Measurements from ENCODE around the gene ZNF331.

Gene ZNF331

GRCh38 chr19:53594811-53595509 lies 57.0 kb downstream of the ZNF331 start:
- no peaks in the 10 kb centered on the region for H3K9me3 ChIP-seq (ENCODE audit: control insufficient read depth, low read length)
- H3K27ac ChIP-seq (ENCODE audit: insufficient read depth, low read length, poor library complexity, severe bottlenecking), result no peak overlapping the region
- no peaks in the 10 kb centered on the region for H3K4me1 ChIP-seq (ENCODE audit: control insufficient read depth, insufficient read depth, low read length, poor library complexity, severe bottlenecking)
- no peaks in the 10 kb centered on the region for H3K27me3 ChIP-seq (replicated peaks; ENCODE audit: control insufficient read depth, insufficient read depth, low read length, poor library complexity, severe bottlenecking)
- no peak overlapping the region for H3K4me3 ChIP-seq (ENCODE audit: insufficient read depth, low read depth, low read length, poor library complexity, severe bottlenecking)
- H3K36me3 ChIP-seq (ENCODE audit: control insufficient read depth, insufficient read depth, low read length), result no peaks in the 10 kb centered on the region
- DNase-seq, result no peak

GRCh38 chr19:53595510-53595867 lies 57.5 kb downstream of the ZNF331 start:
- DNase-seq, result no peak
- H3K4me1 ChIP-seq (ENCODE audit: control insufficient read depth, insufficient read depth, low read length, poor library complexity, severe bottlenecking), result no peaks in the 10 kb centered on the region
- no peaks in the 10 kb centered on the region for H3K36me3 ChIP-seq (ENCODE audit: control insufficient read depth, insufficient read depth, low read length)

GRCh38 chr19:53596056-53596455 lies 58.1 kb downstream of the ZNF331 start:
- no peak for DNase-seq
- H3K4me1 ChIP-seq (ENCODE audit: control insufficient read depth, insufficient read depth, low read length, poor library complexity, severe bottlenecking), result no peaks in the 10 kb centered on the region
- H3K9me3 ChIP-seq (ENCODE audit: control insufficient read depth, low read length), result no peaks in the 10 kb centered on the region
- no peak overlapping the region for H3K4me3 ChIP-seq (ENCODE audit: insufficient read depth, low read depth, low read length, poor library complexity, severe bottlenecking)
- H3K36me3 ChIP-seq (ENCODE audit: control insufficient read depth, insufficient read depth, low read length), result no peaks in the 10 kb centered on the region
- no peaks in the 10 kb centered on the region for H3K27me3 ChIP-seq (replicated peaks; ENCODE audit: control insufficient read depth, insufficient read depth, low read length, poor library complexity, severe bottlenecking)
- no peak overlapping the region for H3K27ac ChIP-seq (ENCODE audit: insufficient read depth, low read length, poor library complexity, severe bottlenecking)

More at GRCh38 chr19:53595510-53595867, 57.5 kb downstream of the ZNF331 start:
- Histone ChIP-seq H3K9me3 (ENCODE audit: control insufficient read depth, low read length) (no peaks in the 10 kb centered on the region), H3K4me3 (ENCODE audit: insufficient read depth, low read depth, low read length, poor library complexity, severe bottlenecking) (no peak overlapping the region), H3K27me3 (replicated peaks; ENCODE audit: control insufficient read depth, insufficient read depth, low read length, poor library complexity, severe bottlenecking) (no peaks in the 10 kb centered on the region), H3K27ac (ENCODE audit: insufficient read depth, low read length, poor library complexity, severe bottlenecking) (no peak overlapping the region)

GRCh38 chr19:53597023-53597422 lies 59.1 kb downstream of the ZNF331 start:
- no peaks in the 10 kb centered on the region for H3K9me3 ChIP-seq (ENCODE audit: control insufficient read depth, low read length)

GRCh38 chr19:53598361-53598760 lies 60.4 kb downstream of the ZNF331 start:
- DNase-seq, result no peak
- Histone ChIP-seq H3K27ac (ENCODE audit: insufficient read depth, low read length, poor library complexity, severe bottlenecking) (no peak overlapping the region), H3K36me3 (ENCODE audit: control insufficient read depth, insufficient read depth, low read length) (no peaks in the 10 kb centered on the region), H3K4me3 (ENCODE audit: insufficient read depth, low read depth, low read length, poor library complexity, severe bottlenecking) (no peak overlapping the region), H3K27me3 (replicated peaks; ENCODE audit: control insufficient read depth, insufficient read depth, low read length, poor library complexity, severe bottlenecking) (no peaks in the 10 kb centered on the region), H3K9me3 (ENCODE audit: control insufficient read depth, low read length) (no peaks in the 10 kb centered on the region), H3K4me1 (ENCODE audit: control insufficient read depth, insufficient read depth, low read length, poor library complexity, severe bottlenecking) (no peaks in the 10 kb centered on the region)

More at GRCh38 chr19:53597023-53597422, 59.1 kb downstream of the ZNF331 start:
- no peak overlapping the region for H3K27ac ChIP-seq (ENCODE audit: insufficient read depth, low read length, poor library complexity, severe bottlenecking)
- H3K4me3 ChIP-seq (ENCODE audit: insufficient read depth, low read depth, low read length, poor library complexity, severe bottlenecking), result no peak overlapping the region
- no peak for DNase-seq
- H3K36me3 ChIP-seq (ENCODE audit: control insufficient read depth, insufficient read depth, low read length), result no peaks in the 10 kb centered on the region
- H3K4me1 ChIP-seq (ENCODE audit: control insufficient read depth, insufficient read depth, low read length, poor library complexity, severe bottlenecking), result no peaks in the 10 kb centered on the region
- no peaks in the 10 kb centered on the region for H3K27me3 ChIP-seq (replicated peaks; ENCODE audit: control insufficient read depth, insufficient read depth, low read length, poor library complexity, severe bottlenecking)

GRCh38 chr19:53600217-53600616 lies 62.3 kb downstream of the ZNF331 start:
- DNase-seq, result no peak
- Histone ChIP-seq H3K4me3 (ENCODE audit: insufficient read depth, low read depth, low read length, poor library complexity, severe bottlenecking) (no peak overlapping the region), H3K27me3 (replicated peaks; ENCODE audit: control insufficient read depth, insufficient read depth, low read length, poor library complexity, severe bottlenecking) (no peaks in the 10 kb centered on the region), H3K9me3 (ENCODE audit: control insufficient read depth, low read length) (no peaks in the 10 kb centered on the region), H3K27ac (ENCODE audit: insufficient read depth, low read length, poor library complexity, severe bottlenecking) (no peak overlapping the region), H3K36me3 (ENCODE audit: control insufficient read depth, insufficient read depth, low read length) (no peaks in the 10 kb centered on the region), H3K4me1 (ENCODE audit: control insufficient read depth, insufficient read depth, low read length, poor library complexity, severe bottlenecking) (no peaks in the 10 kb centered on the region)

GRCh38 chr19:53606031-53606430 lies 68.1 kb downstream of the ZNF331 start:
- no peak overlapping the region for H3K4me3 ChIP-seq (ENCODE audit: insufficient read depth, low read depth, low read length, poor library complexity, severe bottlenecking)
- H3K27me3 ChIP-seq (replicated peaks; ENCODE audit: control insufficient read depth, insufficient read depth, low read length, poor library complexity, severe bottlenecking), result no peaks in the 10 kb centered on the region
- H3K27ac ChIP-seq (ENCODE audit: insufficient read depth, low read length, poor library complexity, severe bottlenecking), result no peak overlapping the region
- no peaks in the 10 kb centered on the region for H3K4me1 ChIP-seq (ENCODE audit: control insufficient read depth, insufficient read depth, low read length, poor library complexity, severe bottlenecking)
- no peaks in the 10 kb centered on the region for H3K36me3 ChIP-seq (ENCODE audit: control insufficient read depth, insufficient read depth, low read length)
- no peak for DNase-seq
- no peaks in the 10 kb centered on the region for H3K9me3 ChIP-seq (ENCODE audit: control insufficient read depth, low read length)

- no peak for DNase-seq
- Histone ChIP-seq H3K36me3 (ENCODE audit: control insufficient read depth, insufficient read depth, low read length) (no peaks in the 10 kb centered on the region), H3K9me3 (ENCODE audit: control insufficient read depth, low read length) (no peaks in the 10 kb centered on the region), H3K27me3 (replicated peaks; ENCODE audit: control insufficient read depth, insufficient read depth, low read length, poor library complexity, severe bottlenecking) (no peaks in the 10 kb centered on the region), H3K4me1 (ENCODE audit: control insufficient read depth, insufficient read depth, low read length, poor library complexity, severe bottlenecking) (no peaks in the 10 kb centered on the region), H3K4me3 (ENCODE audit: insufficient read depth, low read depth, low read length, poor library complexity, severe bottlenecking) (no peak overlapping the region), H3K27ac (ENCODE audit: insufficient read depth, low read length, poor library complexity, severe bottlenecking) (no peak overlapping the region)
Measured at GRCh38 chr19:53608381-53608780, 70.4 kb downstream of the ZNF331 start.

GRCh38 chr19:53612762-53613526 lies 75.0 kb downstream of the ZNF331 start:
- Histone ChIP-seq H3K4me1 (ENCODE audit: control insufficient read depth, insufficient read depth, low read length, poor library complexity, severe bottlenecking) (no peaks in the 10 kb centered on the region), H3K27ac (ENCODE audit: insufficient read depth, low read length, poor library complexity, severe bottlenecking) (no peak overlapping the region), H3K9me3 (ENCODE audit: control insufficient read depth, low read length) (no peaks in the 10 kb centered on the region), H3K27me3 (replicated peaks; ENCODE audit: control insufficient read depth, insufficient read depth, low read length, poor library complexity, severe bottlenecking) (no peaks in the 10 kb centered on the region), H3K36me3 (ENCODE audit: control insufficient read depth, insufficient read depth, low read length) (no peaks in the 10 kb centered on the region), H3K4me3 (ENCODE audit: insufficient read depth, low read depth, low read length, poor library complexity, severe bottlenecking) (no peak overlapping the region)
- DNase-seq, result no peak
